HL-60/S4 (cell line): Measurements from ENCODE around the gene NCOA5.

ENCODE experiments used
- in situ Hi-C: fragments of 300-500 bp; cut with MboI; formaldehyde crosslinking; loops from 2 replicates; pipeline ENCODE4 v1.14.3; 2022; ENCODE audit warnings: low sequenced_read_pairs

The NCOA5 gene

DNA sequence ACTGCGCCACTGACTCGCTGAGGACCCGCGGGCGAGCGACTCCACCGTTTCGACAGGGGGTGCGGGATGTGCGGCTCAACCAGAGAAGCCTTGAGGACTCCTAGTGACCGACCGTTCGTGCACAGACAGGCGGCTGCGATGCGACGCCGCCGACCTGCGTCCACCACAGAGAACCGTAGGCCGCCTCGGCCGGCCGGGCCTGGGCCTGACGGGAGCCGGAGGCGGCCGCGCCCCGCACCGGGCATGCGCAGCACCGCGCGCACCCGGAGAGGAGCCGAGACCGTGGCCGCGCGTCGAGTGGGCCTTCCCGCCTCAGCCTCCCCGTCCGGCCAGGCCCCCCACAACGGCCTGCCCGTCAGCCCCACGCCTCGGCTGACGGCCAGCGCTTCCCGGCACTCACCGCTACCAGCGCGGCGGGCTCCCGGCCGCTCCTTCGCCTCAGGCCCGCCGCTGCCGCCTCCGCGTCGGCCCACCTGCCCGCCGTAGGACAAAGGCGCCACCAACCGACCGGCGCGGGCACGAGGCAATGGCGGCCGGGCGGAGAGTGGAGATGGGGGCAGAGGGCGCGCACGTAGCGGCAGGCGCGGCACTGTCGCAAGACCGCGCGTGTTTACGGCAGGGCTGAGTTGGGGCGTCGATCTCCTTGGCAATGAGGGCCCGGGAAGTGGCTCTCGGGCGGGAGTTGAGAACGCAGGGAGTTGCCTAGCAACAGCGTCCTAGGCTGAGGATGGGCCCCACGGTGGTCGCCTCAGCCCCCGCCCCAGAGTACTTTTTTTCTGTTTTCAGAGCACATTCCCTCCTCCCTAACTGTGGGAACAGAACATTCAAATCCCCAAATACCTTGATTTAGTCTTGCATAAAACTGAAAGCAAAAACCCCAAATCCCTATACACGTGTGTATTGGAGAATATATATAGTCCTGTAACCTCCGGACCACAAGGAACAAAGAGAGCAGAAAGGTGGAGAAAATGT lies at the start of gene NCOA5:
Gene NCOA5 (minus strand): TSS at position 546 of the 972 bp plus-strand sequence. CDS start 10,538 bp downstream, outside the sequence.
- in situ Hi-C loops = no loop called here

DNA sequence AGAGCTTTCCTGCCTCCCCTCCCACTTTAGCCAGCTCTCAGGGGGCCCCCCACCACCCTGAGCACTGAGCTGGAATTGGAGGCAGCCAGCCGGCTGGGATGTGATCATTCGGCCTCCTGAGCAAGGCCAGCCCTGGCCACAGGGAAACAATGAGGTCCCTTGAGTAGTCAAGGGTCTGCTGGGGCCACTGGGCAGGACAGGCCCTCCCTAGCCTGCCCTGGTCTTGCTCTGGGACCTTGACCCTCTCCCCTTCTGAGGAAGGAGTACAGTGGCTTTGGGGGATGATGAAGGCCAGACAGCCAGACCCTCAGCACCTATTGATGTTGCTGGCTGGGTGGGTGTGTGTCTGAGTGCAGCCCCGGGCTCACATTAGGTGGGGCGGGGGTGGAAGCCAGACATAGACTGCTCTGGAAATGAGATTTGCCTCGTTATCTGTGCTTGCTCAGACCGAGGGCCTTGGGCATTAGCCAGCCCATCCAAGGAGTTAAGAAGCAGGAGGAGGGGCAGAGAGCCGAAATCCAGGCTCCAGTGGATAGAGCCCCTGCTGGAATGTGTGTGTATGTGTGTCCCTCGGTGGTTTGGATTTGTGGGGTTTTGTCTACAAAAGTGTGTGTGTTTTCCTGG lies 49.6 kb upstream of the NCOA5 start:
- in situ Hi-C loops = loop anchor here (25.0 kb wide), 1 partner anchor 148 kb away; no protein-coding TSS in a partner anchor

DNA sequence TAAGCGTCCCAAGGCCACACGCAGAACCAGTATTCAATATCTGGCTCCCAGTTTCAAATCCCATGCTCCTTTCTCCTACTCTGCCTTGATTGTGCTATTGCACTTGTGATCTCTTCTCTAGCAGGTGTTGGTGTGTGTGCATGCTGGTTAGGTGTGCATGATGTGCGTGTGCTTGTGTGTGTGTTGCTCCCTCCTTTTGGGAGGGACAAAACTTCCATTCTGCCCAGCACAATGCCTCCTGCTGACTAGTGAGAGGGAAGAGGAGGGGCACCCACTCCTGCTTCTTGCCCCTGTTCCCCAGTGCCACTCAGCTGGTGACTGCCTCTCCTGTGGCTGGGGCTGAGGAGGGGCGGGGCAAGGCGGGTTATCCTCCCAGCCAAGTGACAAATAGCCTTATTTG lies 48.1 kb upstream of the NCOA5 start:
- in situ Hi-C loops = loop anchor here (25.0 kb wide), 1 partner anchor 149 kb away; no protein-coding TSS in a partner anchor

DNA sequence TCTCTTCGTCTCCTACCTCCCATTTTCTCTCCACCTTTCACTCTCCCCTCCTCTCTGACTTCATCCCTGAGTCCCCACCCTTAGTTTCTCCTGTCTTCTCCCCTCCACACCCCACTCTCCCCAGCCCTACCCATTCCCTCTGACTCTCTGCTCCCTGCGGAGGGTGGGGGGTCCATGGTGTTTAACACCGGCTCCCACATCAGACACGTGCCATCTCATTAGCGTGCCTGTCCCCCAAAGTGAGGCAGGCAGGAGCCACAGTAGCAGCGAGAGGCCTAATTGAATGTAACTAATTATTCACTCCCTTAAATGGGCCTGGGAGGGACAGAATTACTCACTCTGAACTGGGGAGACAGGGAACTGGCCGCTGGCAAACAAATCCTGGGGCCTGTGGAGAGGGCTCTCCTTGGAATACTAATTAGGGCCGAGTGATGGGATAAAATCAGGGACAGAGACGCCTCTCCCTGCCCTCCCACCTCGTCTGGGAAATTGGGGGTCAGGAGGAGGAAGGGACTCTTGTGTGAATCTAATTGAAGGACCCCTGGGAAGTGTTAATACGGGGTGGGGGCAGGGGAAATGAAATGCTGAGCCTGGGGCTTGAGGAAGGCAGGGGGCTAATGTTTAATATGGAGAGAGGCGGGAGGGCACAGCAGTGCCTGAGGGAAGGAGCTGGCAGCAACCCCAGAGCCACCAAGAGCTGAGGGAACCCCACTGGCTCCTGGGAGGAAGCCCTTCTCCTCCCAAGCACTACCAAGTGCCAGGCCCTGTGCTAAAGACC lies 46.3 kb upstream of the NCOA5 start:
- in situ Hi-C loops = loop anchor here (25.0 kb wide), 1 partner anchor 151 kb away; no protein-coding TSS in a partner anchor

DNA sequence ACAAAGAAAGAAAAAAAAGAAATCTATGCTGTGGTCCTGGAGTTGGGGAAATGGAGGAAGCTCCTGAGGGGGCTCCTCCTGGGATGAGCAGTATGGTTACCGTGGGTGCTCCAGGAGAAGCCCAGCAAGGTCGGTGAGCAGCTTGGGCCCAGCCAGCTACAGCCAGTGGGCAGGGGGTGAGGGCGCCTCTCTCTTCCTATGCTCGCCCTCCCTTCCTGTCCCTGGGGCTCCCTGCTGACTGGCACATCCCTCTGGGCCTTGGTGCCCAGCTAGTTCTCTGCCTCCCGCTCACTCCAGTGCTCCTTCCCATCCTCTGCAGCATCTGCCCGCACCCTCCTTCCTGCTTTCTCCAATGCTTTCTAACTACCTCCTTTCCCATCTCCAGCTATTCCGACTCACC lies 45.0 kb upstream of the NCOA5 start:
- in situ Hi-C loops = loop anchor here (25.0 kb wide), 1 partner anchor 153 kb away; no protein-coding TSS in a partner anchor

DNA sequence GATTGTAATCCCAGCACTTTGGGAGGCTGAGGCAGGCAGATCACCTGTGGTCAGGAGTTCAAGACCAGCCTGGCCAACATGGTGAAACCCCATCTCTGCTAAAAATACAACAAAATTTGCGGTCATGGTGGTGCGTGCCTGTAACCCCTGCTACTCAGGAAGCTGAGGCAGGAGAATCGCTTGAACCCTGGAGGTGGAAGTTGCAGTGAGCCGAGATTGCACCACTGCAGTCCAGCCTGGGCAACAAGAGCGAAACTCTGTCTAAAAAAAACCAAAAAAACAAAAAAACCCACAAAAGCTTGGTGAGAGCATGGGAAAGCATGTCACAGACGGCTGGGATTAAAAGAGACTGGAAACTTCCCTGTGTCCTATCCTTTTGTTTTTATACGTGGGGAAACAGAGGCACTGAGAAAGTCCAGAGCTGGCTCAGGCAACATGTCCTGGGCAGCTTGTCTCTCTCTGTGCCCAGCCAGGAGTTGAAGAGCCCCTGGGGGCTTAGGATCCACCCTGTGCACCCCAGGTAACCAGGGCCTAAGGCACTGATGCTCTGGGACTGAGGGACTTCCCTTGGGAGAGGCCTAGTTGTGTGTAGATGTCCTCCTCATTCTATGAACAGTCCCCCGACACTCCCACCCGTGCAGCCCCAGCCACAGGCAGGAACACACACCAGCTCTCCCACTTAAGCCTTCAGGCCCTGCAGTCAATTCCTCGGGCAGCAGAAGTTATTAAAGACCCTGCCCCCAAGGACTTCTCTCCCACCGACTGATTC lies 44.3 kb upstream of the NCOA5 start:
- in situ Hi-C loops = loop anchor here (25.0 kb wide), 1 partner anchor 153 kb away; no protein-coding TSS in a partner anchor

DNA sequence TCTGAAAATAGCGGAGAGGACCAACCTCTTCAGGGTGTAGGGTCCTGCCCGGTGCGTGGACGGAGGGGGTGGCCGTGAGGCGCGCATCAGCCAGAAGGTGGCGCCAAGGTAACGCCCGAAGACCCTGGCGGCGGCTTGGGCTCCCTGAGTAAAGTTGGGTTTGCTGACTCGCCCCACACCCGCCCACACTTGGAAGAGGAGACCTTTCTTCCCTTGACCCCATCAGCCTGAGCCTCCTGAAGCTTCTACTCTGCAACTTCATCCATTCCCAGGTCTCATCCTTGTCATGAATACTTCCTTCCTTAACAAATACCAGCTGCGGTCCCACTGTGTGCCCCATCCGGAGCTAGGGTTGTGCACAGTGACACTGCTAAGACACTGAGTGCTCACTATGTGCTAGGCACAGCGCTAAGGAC lies 43.0 kb upstream of the NCOA5 start:
- in situ Hi-C loops = loop anchor here (25.0 kb wide), 1 partner anchor 155 kb away; no protein-coding TSS in a partner anchor

DNA sequence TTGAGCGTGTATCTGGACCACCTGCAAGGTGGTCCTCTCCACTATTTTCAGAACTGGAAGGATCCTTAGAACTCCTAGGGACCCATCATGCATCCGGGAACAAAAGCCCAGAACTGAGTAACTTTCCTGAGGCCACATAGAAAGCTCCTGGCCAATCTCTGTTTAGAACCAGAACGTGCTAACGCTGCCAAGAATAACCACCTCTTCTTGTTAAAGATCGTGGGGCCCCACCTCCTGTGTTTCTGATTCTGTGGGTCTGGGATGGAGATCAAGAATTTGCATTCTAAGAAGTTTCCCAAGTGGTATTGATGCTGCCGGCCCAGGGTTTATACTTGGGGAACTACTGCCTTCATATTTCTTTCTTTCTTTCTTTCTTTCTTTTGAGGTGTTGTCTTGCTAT lies 41.6 kb upstream of the NCOA5 start:
- in situ Hi-C loops = loop anchor here (25.0 kb wide), 1 partner anchor 156 kb away; no protein-coding TSS in a partner anchor

DNA sequence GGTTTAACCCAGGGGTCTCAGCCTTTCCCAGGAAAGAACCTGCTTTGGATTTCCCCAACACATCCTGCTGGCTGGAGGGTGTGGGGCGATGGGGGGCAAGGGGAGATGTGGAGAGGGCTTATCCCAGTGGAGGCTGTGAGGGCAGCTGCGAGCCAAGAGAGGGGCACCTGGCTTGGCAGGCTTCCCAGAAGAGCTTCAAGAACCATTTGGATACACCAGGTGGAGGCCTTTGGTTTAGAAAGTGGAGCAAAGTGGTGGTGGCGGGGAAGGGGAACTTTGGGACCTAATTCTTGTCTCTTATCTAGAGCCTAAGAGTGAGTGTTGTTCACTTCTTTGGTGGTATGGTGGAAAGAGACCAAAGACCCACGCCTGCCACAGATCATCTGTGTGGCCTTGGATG lies 40.8 kb upstream of the NCOA5 start:
- in situ Hi-C loops = loop anchor here (25.0 kb wide), 1 partner anchor 157 kb away; no protein-coding TSS in a partner anchor

DNA sequence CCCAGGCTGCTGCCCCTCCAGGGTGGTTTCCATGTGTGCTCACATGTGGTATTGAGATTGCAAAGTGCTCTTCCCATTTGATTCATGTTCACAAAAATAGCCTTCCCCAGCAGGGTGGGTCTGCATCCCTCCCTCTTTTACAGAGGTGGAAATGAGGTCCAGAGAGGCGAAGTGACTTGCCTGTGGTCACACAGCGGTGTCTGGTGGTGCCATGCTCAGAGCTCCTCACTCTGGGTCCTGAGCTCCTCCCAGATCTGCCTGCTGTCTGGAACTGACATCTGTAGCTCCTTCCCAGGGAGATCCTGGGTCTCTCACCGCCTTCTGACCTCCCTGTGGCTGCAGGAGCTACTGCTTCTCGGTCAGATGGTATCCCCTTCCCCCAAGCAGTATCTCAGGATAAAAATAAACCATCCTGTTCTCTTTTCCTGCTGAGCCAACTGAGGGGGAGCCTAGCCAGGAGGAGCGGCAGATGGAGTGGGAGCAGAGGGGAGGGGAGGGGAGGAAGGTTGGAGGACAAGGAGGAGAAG lies 40.3 kb upstream of the NCOA5 start:
- in situ Hi-C loops = loop anchor here (25.0 kb wide), 1 partner anchor 157 kb away; no protein-coding TSS in a partner anchor

DNA sequence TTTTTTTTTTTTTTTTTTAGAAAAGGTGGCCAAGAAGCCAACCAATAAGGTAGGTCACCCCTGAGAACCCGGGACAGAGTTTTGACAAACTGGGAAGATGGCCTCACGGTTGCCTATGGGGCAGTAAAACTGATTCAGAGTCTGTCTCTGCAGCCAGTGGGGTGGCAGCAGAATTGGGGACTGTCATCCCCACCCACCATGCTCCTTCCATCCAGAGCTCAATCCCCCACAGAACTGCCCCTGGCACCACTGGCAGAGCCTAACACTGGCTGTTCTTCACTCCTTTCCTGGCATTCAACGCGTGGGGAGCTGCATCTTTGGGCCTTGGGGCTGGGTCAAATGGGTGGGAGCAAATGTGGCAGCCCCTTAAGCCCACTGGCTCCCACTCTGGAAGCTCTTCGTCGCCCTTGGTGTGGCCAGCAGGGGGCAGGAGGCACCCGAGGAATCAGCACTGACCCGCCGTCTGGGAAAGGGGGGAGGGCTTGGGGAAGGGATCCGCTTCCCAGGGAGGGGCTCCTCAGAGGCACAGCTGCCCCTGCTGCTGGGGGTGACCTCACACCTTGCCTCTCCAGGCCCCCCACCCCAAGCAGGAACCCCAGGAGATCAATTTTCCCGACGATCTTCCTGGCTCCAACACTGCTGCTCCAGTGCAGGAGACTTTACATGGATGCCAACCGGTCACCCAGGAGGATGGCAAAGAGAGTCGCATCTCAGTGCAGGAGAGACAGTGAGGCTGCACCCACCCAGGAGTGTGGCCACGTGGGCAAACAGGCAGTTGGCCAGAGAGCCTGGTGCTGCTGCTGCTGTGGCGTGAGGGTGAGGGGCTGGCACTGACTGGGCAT lies 38.8 kb upstream of the NCOA5 start:
- in situ Hi-C loops = loop anchor here (25.0 kb wide), 1 partner anchor 159 kb away; no protein-coding TSS in a partner anchor

DNA sequence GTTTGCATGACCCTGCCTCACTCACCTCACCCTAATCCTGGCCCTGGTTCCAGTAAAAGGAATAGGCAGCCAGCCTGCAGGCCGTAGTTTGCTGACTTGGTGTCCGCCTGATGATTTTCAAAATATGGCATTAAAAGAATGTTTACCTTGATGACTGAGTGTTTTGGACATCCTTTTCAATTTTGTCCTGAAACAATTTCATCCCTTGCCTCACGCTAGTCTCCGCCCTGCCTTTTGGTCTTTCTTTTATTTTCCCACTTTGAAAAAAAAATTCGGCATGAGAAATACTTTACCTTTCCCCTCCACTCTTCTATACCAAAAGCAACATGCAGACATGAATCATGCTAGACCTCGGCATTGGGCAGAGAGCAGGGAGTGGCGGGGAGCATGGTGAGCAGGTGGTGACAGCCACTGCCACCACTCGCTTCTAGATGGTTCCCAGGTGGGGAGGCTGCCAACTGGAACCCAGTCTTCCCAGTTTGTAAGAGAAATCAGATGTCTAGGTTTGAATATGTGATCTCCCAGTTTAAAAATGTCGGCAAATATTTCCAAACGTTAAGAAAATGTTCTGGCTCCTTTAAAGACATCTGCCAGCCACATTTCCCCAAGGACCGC lies 37.7 kb upstream of the NCOA5 start:
- in situ Hi-C loops = loop anchor here (25.0 kb wide), 1 partner anchor 160 kb away; no protein-coding TSS in a partner anchor

DNA sequence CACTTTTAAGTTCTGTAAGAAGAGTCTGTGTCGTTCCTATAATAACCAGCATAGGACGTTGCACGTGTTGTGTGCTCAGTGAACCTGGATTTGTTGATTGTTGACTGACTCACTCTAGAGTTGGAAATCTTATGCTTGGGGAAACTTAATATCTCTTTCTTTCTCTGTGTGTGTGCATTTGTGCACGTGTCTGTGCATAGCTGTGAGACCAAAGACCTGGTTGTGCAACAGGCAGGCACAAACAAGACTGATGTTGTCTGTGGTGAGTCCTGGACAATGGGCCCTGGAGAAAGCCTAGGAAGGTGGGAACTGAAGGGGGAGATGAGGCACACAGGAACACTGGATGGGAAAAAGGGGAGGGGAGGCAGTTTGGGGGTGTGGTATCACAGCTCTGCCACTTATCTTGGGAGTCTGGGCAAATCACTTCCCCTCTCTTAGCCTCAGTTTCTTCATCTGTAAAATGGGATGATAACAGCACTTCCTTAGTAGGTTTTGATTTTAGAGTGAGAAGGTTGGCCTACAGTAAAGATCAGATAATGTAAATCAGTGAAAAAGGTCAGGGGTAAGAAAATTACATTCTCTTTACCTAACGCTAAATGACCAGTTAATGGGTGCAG lies 36.8 kb upstream of the NCOA5 start:
- in situ Hi-C loops = loop anchor here (25.0 kb wide), 1 partner anchor 161 kb away; no protein-coding TSS in a partner anchor

DNA sequence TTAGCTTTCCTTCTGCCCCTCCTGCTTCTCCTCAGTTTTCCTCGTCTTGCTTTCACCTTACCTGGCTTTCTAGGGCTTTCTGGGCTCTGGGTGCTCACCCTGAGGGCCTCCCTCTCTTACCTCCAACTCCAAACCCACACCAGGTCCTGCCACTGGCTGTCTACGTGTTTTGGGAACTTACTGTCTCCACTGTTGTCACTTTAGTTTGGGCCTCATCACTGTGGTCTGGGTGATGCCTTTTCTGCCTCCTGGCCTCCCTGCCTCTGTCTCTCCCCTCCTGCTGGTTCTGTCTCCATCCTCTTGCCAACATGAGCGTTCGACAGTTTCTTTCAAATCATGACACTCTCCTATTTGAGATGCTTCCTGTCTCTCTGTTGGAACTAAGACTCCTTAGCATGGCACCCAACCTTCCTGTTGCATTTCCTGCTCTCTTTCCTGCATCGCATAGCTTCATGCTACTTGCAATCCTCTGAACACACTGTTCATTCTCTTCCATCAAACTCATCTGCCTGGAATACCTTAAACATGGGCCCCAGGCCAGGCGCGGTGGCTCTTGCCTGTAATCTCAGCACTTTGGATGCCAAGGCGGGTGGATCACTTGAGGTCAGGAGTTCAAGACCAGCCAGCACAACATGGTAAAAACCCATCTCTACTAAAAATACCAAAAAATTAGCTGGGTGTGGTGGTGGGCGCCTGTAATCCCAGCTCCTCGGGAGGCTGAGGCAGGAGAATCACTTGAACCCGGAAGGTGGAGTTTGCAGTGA lies 33.9 kb upstream of the NCOA5 start:
- in situ Hi-C loops = no loop called here

DNA sequence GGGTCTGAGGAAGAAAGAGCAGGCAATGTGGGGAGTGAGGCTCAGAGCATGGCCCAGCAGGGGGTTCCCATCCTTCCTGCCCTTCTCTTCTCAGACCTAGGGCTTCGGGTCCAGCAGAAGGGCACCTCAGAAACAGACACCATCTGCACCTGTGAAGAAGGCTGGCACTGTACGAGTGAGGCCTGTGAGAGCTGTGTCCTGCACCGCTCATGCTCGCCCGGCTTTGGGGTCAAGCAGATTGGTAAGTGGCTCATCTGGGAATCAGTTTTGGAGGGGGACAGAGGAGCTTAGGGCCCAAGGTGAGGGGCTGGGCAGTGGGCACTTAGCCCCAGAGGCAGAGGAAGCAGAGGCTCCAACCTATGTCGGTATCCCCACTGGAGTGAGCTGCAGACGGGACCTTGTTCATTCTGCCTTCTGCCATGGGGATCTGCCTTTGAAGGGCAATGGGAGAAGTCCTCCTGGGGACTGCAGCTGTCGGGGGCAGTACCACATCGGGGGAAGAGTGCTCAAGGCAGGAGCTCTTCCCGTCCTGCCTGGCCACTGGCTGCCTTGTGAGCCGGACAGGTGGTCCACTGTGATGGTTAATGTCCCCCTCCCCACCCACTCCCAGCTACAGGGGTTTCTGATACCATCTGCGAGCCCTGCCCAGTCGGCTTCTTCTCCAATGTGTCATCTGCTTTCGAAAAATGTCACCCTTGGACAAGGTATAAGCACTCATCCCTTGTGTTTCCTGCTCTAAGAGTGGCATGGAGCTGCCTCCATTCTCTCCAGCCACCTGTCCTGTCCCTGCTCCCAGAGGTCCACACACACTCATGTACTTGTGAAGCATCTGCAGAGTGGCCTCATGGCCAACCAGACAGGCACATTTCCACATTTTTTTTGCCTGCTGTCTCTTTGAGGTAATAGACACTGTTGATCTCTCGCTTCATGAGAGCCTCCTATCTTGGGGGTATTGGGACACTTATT lies 33.0 kb upstream of the NCOA5 start:
- in situ Hi-C loops = no loop called here

DNA sequence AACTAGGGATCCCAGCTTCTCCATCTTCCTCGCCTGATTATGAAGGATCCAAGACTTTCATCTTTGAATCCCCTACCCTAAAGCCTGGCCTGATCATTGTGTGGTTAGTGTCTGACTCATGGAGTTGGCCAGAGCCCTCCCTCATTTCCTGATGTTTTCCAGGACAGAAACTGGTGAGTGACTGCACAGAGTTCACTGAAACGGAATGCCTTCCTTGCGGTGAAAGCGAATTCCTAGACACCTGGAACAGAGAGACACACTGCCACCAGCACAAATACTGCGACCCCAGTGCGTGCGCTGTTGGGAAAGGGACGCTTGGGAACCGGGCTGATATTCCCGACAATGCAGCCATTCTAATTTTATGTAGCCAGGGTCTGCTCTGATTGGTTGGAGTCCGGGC lies 32.3 kb upstream of the NCOA5 start:
- in situ Hi-C loops = no loop called here
